HUDEP-2 (cell line): ENCODE data around the gene HDHD5.
A peak's percentile ranks its signal among the peaks of the same experiment; 100 is the strongest.
"Not testable (repeated sequence)": the region's sequence is repeated elsewhere in the genome, so short reads cannot be mapped to it uniquely, and the experiment has no call there.

Source experiments
- DNase-seq, 76 experiments: peaks; one replicate each; lab custom pipeline; 2025; ENCODE audit not compliant: unreplicated experiment in 76 of 76; lab: John Stamatoyannopoulos, UW

Gene HDHD5

DNA sequence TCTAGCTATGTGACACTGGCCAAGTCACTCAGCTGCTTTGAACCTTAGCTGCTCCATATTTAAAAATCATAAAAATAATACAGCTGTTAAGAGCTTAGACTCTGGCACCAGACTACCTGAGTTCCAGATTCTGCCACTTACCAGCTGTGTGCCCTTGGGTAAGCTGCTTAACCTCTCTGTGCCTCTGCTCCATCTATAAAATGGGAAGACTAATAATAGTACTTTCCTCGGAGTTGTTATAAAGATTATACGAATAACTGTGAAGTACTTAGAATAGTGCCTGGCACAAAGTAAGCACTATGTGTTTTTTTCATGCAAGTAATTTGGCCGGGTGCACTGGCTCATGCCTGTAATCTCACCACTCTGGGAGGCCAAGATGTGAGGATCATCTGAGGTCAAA, 1.4 kb downstream of the HDHD5 start:
- DNase-seq, result no peak

- peak in 14 of 76 experiments; percentile 2 to 42 (median 14) for DNase-seq
Observed at GRCh38 chr22:17155941-17156340, 3.1 kb downstream of the HDHD5 start.

DNA sequence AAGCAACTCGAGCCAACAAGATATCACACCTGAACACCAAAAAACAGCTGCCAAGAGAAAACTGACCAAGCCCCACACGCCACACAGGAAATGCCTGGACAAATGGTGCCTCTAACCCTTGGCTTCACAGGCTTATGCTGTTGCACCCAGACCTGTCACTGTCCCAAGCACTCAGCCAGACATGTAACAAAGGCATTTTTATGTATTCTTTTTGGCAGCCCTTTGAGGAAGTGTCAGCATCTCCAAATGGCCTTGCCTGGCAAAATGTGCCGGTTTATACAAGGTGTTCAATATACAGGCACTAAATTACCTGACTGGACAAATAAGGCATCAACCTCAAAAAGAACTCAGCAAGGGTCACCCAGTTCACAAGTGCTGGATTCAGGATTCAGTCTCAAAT, 6.1 kb downstream of the HDHD5 start:
- no peak for DNase-seq

DNA sequence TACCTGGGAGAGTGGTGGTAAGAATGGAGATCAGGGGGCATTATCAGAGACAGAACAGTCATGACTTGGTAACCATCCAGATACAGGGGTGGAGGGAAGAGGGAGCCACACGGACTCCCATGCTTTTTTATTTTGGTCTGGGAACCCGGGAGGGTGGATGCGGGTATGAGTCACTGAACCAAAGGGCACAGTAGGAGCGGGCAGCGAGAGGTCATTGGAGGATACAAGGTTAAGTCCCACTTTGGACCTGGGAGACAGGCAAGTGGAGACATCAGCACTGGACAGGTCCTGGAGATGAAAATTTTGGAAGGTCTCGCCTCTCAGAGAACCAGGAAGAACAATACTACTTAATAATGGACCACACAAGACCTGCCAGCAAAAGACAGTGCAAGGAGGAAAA, 6.7 kb downstream of the HDHD5 start:
- no peak for DNase-seq

DNA sequence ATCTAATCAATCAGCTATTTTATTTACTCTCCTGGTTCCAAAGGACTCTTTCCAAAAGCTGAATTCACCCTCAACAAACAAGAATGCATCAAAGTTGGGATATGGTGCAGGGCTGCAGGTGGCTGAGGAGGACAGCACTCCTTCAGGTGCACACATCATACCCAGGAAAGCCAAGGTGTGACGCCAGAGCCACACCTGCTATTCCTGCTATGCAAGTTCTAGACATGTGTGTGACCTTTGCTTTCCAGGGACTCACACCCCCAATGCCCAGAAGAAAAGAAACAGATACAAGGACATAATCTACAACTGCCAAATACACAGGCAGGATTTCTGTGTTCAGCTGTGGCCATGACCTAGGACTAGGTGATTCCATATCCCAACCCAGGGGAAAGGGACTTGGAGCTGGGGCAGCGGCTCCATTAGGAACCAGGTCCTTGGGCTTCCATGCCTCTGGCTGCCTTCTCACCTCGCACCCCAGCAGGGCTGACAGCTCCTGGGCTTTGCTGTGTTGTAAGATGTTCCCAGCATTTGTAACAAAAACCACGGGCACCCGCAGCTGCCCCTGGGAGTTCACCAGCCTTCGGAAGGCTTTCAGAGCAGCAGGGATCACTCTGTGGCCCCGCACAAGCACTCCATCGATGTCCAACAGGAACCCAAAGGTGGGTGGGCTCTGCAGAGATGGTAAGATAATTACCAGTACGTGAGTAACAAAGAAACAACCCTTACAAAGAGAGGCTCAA, 9.8 kb downstream of the HDHD5 start:
- no peak for DNase-seq

DNA sequence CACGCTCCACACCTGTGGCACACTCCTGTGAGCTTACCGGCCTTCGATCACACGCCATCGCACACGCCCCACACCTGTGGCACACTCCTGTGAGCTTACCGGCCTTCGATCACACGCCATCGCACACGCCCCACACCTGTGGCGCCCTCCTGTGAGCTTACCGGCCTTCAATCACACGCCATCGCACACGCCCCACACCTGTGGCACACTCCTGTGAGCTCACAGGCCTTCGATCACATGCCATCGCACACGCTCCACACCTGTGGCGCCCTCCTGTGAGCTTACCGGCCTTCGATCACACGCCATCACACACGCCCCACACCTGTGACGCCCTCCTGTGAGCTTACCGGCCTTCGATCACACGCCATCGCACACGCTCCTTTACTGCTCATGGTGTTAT, 11.6 kb downstream of the HDHD5 start:
- not testable (repeated sequence) for DNase-seq

DNA sequence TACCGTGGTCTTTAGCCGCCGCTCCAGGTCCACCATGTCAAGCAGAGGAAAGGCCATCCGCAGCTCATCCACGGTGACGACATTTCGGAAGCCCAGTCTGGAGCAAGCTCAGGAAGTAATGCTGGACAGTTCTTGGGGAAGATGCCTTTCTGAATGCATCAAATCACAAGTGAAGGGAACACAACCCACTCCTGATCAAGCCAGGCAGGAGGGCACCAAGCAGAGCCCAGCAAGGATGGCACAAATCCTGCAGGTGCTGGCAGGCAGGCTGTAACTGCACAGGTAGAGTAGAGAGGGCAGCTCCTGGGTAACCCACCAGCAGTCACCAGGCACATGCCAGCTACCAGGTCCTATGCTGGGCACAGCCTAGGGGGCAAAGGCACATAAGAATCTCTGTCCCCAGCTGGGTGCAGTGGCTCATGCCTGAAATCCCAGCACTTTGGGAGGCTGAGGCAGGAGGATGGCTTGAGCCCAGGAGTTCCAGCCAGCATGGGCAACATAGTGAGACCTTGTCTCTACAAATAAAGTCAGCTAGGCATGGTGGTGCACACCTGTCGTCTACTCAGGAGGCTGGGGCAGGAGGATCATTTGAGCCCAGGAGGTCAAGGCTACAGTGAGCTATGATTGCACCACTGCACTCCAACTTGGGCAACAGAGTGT, 13.9 kb downstream of the HDHD5 start:
- DNase-seq, result no peak

DNA sequence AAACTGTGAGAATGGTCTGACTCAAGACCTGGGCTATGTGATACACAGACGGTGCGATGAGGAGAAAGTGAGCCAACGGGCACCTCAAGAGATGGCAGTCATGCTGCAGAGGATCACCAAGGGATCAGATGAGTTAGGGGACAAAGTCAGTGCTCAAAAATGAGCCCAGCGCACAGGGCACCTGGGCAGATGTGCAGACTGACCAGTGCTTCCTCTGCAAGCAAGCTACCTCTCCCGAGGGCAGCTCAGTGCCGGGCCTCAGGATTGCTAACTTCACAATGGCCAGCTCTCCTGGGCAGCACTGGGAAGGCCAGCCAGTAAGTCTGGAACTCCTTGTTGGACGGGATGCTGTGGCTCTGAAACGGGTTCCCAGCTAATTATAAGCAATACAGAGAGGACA, 15.3 kb downstream of the HDHD5 start:
- no peak for DNase-seq

DNA sequence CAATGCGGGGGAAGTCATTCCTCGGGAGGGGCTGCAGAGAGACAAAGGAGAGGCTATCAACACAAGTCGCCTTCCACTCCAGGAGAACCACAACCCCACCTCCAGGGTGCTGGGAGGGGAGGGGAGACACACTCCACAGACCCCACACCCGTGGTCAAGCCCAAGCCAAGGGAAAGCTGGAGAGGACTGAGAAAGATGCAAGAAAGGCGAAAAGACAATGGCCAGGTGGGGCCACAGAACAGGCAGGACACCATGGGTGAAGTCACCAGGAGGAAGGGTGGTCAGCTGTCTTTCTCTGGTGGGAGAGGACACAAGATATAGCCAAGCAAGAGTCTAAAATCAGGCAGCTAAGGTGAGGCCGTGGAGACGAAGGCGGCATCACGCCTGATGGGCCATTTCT, 16.0 kb downstream of the HDHD5 start:
- DNase-seq, result no peak

DNA sequence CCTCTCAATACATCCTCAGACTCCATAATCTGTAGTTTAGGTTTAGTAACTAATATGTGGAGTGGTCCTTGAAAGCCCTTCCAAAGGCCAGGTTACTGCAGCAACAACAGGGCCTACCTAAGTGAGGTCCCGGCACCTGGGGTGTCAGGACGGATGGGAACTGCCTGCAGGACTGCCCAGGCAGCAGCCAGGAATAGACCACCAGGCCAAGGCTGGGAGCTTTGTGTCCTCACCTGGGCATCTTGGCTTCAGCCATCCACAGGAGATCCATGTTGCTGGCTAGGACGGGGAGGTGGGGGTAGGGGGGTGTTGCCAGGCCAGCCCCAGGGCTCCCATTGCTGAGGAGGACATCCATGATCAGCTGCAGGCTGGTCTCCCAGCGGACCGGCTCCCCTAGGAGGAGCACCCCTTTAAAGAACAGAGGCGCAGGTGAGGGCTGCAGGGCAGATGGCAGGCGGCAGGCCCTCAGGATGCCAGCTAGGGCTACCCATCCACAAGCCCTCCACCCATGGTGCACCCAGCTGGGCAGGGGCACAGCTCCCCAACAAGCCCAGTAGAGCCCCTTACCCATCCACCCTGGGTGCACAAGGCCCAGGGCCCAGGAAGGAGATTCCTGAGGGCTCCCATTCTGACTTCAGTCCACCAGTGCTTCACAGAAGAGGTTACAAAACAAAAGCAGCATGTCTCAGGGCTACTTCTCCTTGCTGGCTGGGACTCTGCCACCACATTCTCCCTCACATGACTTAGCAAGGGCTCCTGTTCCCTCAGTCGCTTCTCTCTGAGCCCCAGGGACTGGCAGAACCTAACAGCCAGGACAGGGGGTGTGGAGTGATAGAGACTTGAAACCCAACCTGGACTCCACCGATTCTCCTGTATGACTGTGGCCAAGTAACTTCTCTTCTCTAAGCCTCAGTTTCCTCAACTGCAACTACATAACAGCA, 18.0 kb downstream of the HDHD5 start:
- DNase-seq, result no peak

- no peak for DNase-seq
Observed at GRCh38 chr22:17140022-17140421, 19.1 kb downstream of the HDHD5 start.

- no peak for DNase-seq
Observed at GRCh38 chr22:17138513-17138912, 20.6 kb downstream of the HDHD5 start.

DNA sequence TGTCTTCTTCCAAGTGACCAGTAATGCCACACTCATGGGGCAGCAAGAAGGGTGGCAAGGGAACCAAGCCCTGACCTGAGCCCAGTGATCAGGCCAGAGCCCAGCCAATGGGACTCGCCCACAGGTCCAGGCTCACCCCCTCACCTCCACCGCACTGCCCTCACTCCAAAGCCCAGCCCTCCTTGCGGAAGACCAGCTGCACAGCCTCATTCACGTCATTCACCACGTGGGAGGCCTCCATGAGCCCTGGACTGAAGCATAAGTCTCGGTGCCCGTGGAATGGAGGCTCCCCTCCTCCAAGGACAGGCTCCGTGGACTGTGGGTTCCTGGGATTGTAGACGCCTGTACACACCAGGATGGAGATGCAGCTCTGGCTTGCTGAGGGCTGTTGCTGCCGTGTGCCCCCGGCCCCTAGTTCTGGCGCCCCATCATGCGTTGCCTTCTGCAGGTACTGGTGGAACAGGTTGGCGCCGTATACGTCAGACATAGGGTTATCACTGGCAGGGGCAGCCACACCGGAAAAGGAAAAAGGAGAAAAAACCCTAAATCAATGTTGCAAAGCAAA, 21.1 kb downstream of the HDHD5 start:
- DNase-seq, result no peak

- no peak for DNase-seq
Observed at GRCh38 chr22:17137170-17137569, 21.9 kb downstream of the HDHD5 start.

DNA sequence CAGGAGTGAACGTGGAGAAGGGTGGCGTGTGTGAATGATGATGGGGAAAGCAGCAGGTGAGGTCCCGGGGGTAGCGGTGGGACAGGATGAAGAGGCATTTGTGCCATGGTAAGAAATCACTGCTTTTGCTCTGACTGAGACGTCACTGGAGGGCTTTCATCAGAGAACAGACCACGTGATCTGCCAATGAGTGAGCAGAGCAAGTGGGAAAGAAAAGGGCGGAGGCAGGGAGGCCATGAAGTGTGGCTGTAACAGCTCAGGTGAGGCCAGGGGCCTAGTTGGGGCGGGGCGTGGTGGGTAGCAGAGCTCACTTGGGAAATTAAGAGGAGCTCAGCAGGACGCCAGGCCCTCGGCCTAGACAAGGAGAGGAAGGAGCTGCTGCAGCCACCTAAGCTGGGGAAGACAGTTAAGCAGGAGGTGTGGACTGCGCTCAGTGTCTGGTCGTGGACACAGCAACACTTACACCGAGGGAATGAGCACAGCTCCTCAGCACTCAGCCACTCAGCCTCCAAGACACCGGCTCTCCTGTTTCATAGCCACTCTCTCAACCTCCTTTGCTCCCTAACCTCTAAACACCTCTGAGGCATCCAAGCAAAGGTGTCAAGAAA, 23.8 kb downstream of the HDHD5 start:
- DNase-seq, result no peak

DNA sequence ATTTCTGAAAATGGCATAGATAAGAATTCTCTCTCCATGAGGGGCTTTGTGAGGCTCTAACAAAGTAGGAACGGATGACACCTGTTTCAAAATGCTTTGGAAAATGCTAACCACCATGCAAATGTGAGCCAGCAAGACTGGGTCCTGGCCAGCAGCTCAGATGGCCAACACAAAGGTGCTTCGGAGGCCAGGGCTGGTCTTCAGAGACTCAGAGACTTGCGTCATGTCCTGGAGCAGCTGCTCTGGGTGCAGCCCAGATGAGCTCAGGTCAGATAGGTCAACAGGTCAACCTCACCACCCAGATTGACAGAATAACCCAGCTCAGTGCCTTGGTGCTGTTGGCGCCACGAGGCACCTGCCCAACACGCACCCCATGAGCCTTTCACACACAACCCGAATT, 25.9 kb downstream of the HDHD5 start:
- DNase-seq, result no peak

DNA sequence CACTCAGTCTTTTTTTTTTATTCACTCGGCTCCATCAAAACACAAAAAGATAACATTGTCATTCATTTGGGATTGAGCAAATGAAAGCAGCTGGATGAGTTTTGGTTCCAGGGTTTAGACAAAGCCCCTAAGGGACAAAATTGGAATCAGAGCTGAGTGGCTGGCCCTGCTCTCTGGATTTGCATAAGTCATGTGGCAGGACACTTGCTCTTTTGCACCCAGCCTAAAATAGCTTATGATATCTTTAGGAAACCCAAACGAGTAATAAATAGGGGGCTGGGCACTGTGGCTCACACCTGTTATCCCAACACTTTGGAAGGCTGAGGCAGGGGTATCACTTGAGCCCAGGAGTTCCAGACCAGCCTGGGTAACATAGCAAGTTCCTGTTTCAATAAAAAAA, 27.0 kb downstream of the HDHD5 start:
- DNase-seq, result no peak

GRCh38 chr22:17131686-17132085, 27.4 kb downstream of the HDHD5 start:
- no peak for DNase-seq

DNA sequence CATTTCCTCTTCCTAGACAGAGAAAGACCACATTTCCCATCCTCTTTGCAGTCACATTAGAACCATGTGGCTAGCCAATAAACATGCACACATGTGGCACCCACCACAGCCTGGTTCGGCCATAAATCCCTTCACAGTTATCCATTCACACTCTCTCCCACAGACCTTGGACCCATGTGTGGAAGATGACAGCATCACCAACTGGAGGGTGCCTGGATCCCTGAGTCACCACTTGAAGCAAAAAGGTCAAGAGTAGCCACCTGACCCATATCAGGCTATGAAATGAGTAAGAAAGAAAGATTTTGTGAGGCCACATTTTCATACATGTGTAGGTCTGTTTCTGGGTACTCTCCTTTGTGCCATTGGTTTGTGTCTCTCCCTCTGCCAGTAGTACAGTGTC, 28.9 kb downstream of the HDHD5 start:
- no peak for DNase-seq
